Ovary (tissue), 9 donors: ENCODE results near the gene PBXIP1. TPM values are rescaled to one million over a fixed set of nuclear protein-coding genes. Genes with fewer than 3 reads are reported as not detected.

Source experiments
- DNase-seq, 5 donors: peaks; one replicate each; pipeline ENCODE4 v3.0.0-alpha.2; 2019 to 2020
- H3K27ac ChIP-seq, 2 donors: fragments of 200-600 bp; one replicate each; pipeline versions ENCODE4 v1.5.1 to v1.8.0; 2019 to 2022
- H3K27me3 ChIP-seq: fragments of 200-600 bp; one replicate; pipeline ENCODE4 v1.8.0; 2022
- H3K36me3 ChIP-seq: fragments of 200-600 bp; sonication (generic); one replicate; pipeline ENCODE4 v1.5.1; 2019
- H3K4me1 ChIP-seq: one replicate; pipeline ENCODE4 v1.8.1; 2013; ENCODE audit warnings: mild to moderate bottlenecking, moderate library complexity; ENCODE audit not compliant: insufficient read depth
- H3K4me3 ChIP-seq: fragments of 200-600 bp; sonication (generic); one replicate; pipeline ENCODE4 v1.5.1; 2017
- H3K9me3 ChIP-seq, 2 donors: fragments of 200-600 bp in 1 of 2; sonication (generic) in 1 of 2; one replicate each; pipeline versions ENCODE4 v1.5.1 to v1.8.1; 2013 to 2019; ENCODE audit warnings: mild to moderate bottlenecking in 1 of 2, moderate library complexity in 1 of 2
- CTCF ChIP-seq, 3 donors: fragments of 450-650 bp in 2 of 3; fragments of 200-600 bp in 1 of 3; IDR thresholded peaks; one replicate each; pipeline versions ENCODE4 v1.5.1 to v1.8.0; 2016 to 2022; ENCODE audit warnings: antibody characterized with exemption in 3 of 3, mild to moderate bottlenecking in 1 of 3
- EP300 ChIP-seq: sonication (generic); formaldehyde crosslinking; IDR thresholded peaks from one replicate; pipeline ENCODE4 v1.6.1; 2017; ENCODE audit warnings: antibody characterized with exemption
- POLR2A ChIP-seq: fragments of 450-650 bp; IDR thresholded peaks from one replicate; pipeline ENCODE4 v1.6.1; 2017; ENCODE audit warnings: antibody characterized with exemption, mild to moderate bottlenecking, moderate library complexity
- WGBS, 3 donors: extraction: QIAGEN DNeasy Blood & Tissue Kit in 1 of 3; methylation state at CpG; one replicate each; pipeline versions ENCODE4 v1.1.5 to v1.1.7; 2013 to 2017; 5-methylcytosine and 5-hydroxymethylcytosine counted together
- intact Hi-C, 4 donors: fragments of 100-400 bp; cut with DNase I; formaldehyde crosslinking; loops; one replicate each; pipeline versions ENCODE4 v1.11.0 to v1.15.1; 2022 to 2023
- polyA plus RNA-seq, 2 donors: library from polyadenylated mRNA; stranded (reverse); fragments of 200-250 nt in 1 of 2; fragments of 350-450 nt in 1 of 2; fragmentation: Illumina TruSeq in 1 of 2; extraction: RNeasy Lipid Tissue Mini Kit (QIAGEN cat#74804) in 1 of 2; gene quantifications; one replicate each; pipeline ENCODE4 v1.2.3, GENCODE V29; 2013 to 2014
- total RNA-seq, 7 donors: library from RNA; depleted of rRNA in 2 of 7; stranded (reverse); fragments of >200 nt in 2 of 7; fragmentation: NEBNext Ultra II Directional in 3 of 7; extraction: Animal tissue kit (Norgen Biotek cat#: 25700) in 3 of 7; gene quantifications; one replicate each; pipeline versions ENCODE4 v1.1.0 to v1.2.4, GENCODE V29; 2016 to 2023
- donor health status: DM: no; HTN: no; CAD: no; lungs with moderate emphysema.
- donor health status: DM: no; HTN: no; CAD: no.
- donor health status: Bipolar disorder and iron deficiency.
- donor health status: DM: yes; HTN: yes; CAD: no.
- donor health status: DM: no; HTN: no; CAD: no.
- donor health status: DM: yes; HTN: yes; CAD: no.

Gene PBXIP1
- total and polyA plus RNA-seq, 9 donors: 78.7 to 170 (median 120) TPM

GRCh38 chr1:154974808-154975408, 19.0 kb upstream of the PBXIP1 start:
- H3K27ac ChIP-seq: peak overlapping the region; percentile 55 to 98
- peak overlapping the region; percentile 55 for H3K4me3 ChIP-seq
- TF ChIP-seq POLR2A (peak; percentile 80), CTCF (IDR thresholded peaks at IDR 0.05) (peak in 1 of 3 donors; percentile 27), EP300 (peak; percentile 44)
- no peaks in the 10 kb centered on the region for H3K36me3 ChIP-seq
- 0 to 1% (median 1%) methylated on average over 30 of the region's 30 CpGs for WGBS, 3 donors
- H3K9me3 ChIP-seq: no peaks in the 10 kb centered on the region
- DNase-seq: peak; percentile 95 to 97 (median 96)
- no peaks in the 10 kb centered on the region for H3K27me3 ChIP-seq
- intact Hi-C loops: loop anchor here in 1 of 4 donors (2.0 to 5.0 kb wide), 2 partner anchors 26 to 77 kb away; partner anchors contain the start of gene ADAM15
- H3K4me1 ChIP-seq: peaks cover 8% of the 10 kb centered on the region

DNA sequence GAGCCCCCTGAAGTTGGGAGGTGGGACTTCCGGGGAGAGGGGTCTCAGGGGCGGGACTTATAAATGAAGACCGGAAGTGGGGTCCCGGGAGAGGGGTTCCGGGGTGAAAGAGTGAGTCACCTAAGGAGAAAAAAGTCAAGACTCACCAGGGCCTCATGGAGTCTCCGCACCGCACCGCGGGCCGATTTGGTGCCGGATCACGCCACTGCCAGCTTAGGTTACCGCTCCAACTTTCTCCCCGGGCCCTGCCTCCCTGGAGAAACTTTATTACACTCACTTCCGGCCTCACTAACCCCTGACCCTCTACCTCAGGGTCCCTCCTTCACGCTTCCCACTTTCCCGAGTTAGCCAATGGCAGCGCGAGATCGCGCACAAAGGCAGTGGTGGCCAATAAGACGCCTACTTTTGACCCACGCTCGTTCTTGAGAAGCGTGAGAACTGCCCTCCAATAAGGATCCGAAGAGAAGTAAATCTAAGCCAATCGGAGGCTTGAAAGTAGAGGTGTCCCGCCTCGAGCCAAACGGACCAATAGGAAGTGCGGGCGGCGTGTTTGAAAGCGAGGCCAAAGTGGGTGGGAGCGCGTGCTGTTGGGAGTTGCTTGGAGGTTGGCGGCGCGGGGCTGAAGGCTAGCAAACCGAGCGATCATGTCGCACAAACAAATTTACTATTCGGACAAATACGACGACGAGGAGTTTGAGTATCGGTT, 18.4 kb upstream of the PBXIP1 start, which contains the start of gene CKS1B:
Gene CKS1B (plus strand): TSS at position 580 of the 706 bp plus-strand sequence. CDS start 65 bp downstream, at position 645.
- Histone ChIP-seq H3K4me3 (peak within 1 kb of the TSS; percentile 77), H3K9me3 (no peaks in the 10 kb centered on the region), H3K27ac (peak within 1 kb of the TSS; percentile 92 to 98), H3K4me1 (peaks cover 11% of the 10 kb centered on the region), H3K27me3 (no peaks in the 10 kb centered on the region), H3K36me3 (no peaks in the 10 kb centered on the region)
- intact Hi-C loops: loop anchor here in 1 of 4 donors (2.0 to 5.0 kb wide), 2 partner anchors 27 to 78 kb away; partner anchors contain the start of gene ADAM15
- WGBS, 3 donors: 0% methylated on average over 47 of the region's 47 CpGs
- peak; percentile 97 to 98 (median 98) for DNase-seq
- TF ChIP-seq CTCF (IDR thresholded peaks at IDR 0.05): peak in 1 of 3 donors; percentile 31
- peak; percentile 91 for TF ChIP-seq POLR2A
- TF ChIP-seq EP300: no peak

DNA sequence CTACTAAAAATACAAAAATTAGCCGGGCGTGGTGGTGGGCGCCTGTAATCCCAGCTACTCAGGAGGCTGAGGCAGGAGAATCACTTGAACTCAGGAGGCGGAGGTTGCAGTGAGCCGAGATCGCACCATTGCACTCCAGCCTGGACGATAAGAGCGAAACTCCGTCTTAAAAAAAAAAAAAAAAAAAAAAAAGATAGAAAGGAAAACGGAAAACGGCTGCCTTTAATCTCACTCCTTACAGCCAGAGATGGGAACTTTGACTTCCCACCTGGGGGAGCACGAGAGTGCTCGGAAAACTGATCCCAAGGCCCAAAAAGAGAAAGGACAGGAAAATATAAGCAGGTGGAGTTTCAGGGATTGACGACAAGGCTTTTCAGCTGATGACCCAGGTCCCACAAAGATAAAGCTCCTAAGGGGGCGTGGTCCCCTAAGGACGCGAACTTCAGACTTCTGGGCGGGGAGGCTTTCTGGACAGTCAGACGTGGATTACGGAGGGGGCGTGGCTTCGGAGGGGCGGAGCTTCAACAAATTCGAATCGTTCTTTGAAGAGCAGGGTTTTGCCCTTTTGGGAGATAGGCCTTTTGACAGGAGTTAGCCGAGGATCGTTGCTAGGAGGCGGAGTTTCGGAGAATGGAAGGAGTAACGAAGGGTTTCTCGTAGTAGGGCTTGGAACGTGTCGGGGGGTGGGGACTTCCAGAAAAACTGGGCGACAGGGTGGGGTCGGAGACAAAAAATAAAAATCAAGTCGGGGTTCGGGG, 17.6 kb upstream of the PBXIP1 start:
- WGBS, 3 donors: 5% methylated on average over 37 of the region's 37 CpGs
- peak; percentile 96 to 99 (median 98) for DNase-seq
- Histone ChIP-seq H3K27me3 (no peaks in the 10 kb centered on the region), H3K27ac (peak overlapping the region; percentile 92 to 98), H3K4me3 (peak overlapping the region; percentile 77), H3K9me3 (no peaks in the 10 kb centered on the region), H3K36me3 (no peaks in the 10 kb centered on the region), H3K4me1 (peaks cover 12% of the 10 kb centered on the region)
- intact Hi-C loops: loop anchor here in 1 of 4 donors (2.0 to 5.0 kb wide), 2 partner anchors 27 to 79 kb away; partner anchors contain the start of gene ADAM15
- TF ChIP-seq CTCF (IDR thresholded peaks at IDR 0.05) (no peak), POLR2A (peak; percentile 17)
